Inflammatory macrophage treated with lipopolysaccharide for 4 hours (primary cell): ENCODE measurements around the gene ARFGEF3.
"Not testable (repeated sequence)": the region's sequence is repeated elsewhere in the genome, so short reads cannot be mapped to it uniquely, and the experiment has no call there.

Source experiments
- DNase-seq: peaks from one replicate; pipeline ENCODE4 v3.0.0-alpha.2; 2020

The ARFGEF3 gene

GRCh38 chr6:138277835-138278234 is 116.1 kb downstream of the ARFGEF3 start:
- DNase-seq: no peak

- no peak for DNase-seq
Observed at GRCh38 chr6:138278326-138278725, 116.6 kb downstream of the ARFGEF3 start.

GRCh38 chr6:138285800-138286199 is 124.1 kb downstream of the ARFGEF3 start:
- no peak for DNase-seq

- no peak for DNase-seq
Observed at GRCh38 chr6:138286698-138287097, 125.0 kb downstream of the ARFGEF3 start.

GRCh38 chr6:138287144-138287955 is 125.6 kb downstream of the ARFGEF3 start:
- DNase-seq: peak; percentile 10

GRCh38 chr6:138288428-138289085 is 126.8 kb downstream of the ARFGEF3 start:
- DNase-seq: not testable (repeated sequence)

GRCh38 chr6:138289739-138290138 is 128.0 kb downstream of the ARFGEF3 start:
- DNase-seq: peak; percentile 38

GRCh38 chr6:138290423-138290962 is 128.8 kb downstream of the ARFGEF3 start:
- DNase-seq: no peak

- no peak for DNase-seq
Observed at GRCh38 chr6:138291036-138291848, 129.5 kb downstream of the ARFGEF3 start.

GRCh38 chr6:138291849-138292181 is 130.1 kb downstream of the ARFGEF3 start:
- DNase-seq: no peak

- no peak for DNase-seq
Observed at GRCh38 chr6:138292482-138292881, 130.7 kb downstream of the ARFGEF3 start.

- no peak for DNase-seq
Observed at GRCh38 chr6:138293428-138294395, 132.0 kb downstream of the ARFGEF3 start.

GRCh38 chr6:138296381-138296780 is 134.6 kb downstream of the ARFGEF3 start:
- DNase-seq: no peak

- no peak for DNase-seq
Observed at GRCh38 chr6:138296786-138297185, 135.0 kb downstream of the ARFGEF3 start.

GRCh38 chr6:138297761-138298298 is 136.1 kb downstream of the ARFGEF3 start:
- no peak for DNase-seq

- DNase-seq: no peak
Observed at GRCh38 chr6:138300469-138300868, 138.7 kb downstream of the ARFGEF3 start.

- no peak for DNase-seq
Observed at GRCh38 chr6:138302554-138302953, 140.8 kb downstream of the ARFGEF3 start.

- DNase-seq: no peak
Observed at GRCh38 chr6:138307352-138307751, 145.6 kb downstream of the ARFGEF3 start.

- DNase-seq: no peak
Observed at GRCh38 chr6:138307816-138308730, 146.3 kb downstream of the ARFGEF3 start.

GRCh38 chr6:138308731-138309110 is 147.0 kb downstream of the ARFGEF3 start:
- DNase-seq: no peak

- no peak for DNase-seq
Observed at GRCh38 chr6:138309695-138310094, 148.0 kb downstream of the ARFGEF3 start.
